ENCODE results near the gene PSMD13.

DNA sequence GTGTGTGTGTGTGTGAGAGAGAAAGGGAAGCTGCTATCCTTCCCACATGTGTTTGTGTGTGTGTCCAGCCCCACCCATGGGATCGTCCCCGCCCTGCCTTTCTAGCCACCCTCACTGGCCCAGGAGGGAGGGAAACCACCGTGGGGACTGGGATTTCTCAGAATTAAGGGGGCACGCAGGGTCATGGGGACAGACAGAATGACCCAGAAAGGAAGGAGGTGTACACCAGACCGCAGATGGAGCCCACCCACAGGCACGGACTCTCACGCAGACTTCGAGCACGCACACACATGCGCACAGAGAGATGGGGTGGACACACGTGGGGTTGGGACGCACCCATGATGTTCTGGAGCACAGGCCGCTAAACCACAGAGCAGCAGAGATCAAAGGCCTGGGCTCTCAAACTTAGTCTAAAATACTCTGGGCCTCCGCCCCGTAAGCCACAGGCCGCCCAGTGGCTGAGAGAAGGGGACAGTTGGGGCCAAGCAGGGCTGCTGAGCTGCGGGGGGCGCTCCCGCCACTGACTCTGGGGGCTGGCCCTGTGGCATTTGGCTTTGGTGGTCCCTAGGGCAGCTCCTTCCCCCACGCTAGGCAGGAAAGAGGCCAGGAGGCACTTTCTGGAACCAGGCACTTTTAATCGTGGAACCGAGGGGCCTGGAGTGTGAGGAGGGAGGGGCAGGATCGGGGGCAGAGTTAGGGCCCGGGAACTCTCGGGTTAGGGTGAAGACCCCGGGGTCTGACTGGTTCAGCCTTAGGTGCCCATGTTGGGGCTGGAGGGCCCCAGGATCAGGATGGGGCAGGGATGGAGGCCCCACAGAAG lies 61.0 kb downstream of the PSMD13 start:
- TF ChIP-seq POLR2AphosphoS5 (IDR thresholded peaks at IDR 0.05) = no peak
- TF ChIP-seq, protein P1, sequence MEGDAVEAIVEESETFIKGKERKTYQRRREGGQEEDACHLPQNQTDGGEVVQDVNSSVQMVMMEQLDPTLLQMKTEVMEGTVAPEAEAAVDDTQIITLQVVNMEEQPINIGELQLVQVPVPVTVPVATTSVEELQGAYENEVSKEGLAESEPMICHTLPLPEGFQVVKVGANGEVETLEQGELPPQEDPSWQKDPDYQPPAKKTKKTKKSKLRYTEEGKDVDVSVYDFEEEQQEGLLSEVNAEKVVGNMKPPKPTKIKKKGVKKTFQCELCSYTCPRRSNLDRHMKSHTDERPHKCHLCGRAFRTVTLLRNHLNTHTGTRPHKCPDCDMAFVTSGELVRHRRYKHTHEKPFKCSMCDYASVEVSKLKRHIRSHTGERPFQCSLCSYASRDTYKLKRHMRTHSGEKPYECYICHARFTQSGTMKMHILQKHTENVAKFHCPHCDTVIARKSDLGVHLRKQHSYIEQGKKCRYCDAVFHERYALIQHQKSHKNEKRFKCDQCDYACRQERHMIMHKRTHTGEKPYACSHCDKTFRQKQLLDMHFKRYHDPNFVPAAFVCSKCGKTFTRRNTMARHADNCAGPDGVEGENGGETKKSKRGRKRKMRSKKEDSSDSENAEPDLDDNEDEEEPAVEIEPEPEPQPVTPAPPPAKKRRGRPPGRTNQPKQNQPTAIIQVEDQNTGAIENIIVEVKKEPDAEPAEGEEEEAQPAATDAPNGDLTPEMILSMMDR (IDR thresholded peaks at IDR 0.05) = no peak

All from upper lobe of left lung (tissue), 4 donors.